Measurements from ENCODE around the gene CEP97. TPM values are rescaled to one million over a fixed set of nuclear protein-coding genes. Genes with fewer than 3 reads are reported as not detected.
"Not testable (repeated sequence)": the region's sequence is repeated elsewhere in the genome, so short reads cannot be mapped to it uniquely, and the experiment has no call there.

CEP97 gene
- total RNA-seq, 2 experiments from 2014 or later, result 23.3 to 26.2 TPM

DNA sequence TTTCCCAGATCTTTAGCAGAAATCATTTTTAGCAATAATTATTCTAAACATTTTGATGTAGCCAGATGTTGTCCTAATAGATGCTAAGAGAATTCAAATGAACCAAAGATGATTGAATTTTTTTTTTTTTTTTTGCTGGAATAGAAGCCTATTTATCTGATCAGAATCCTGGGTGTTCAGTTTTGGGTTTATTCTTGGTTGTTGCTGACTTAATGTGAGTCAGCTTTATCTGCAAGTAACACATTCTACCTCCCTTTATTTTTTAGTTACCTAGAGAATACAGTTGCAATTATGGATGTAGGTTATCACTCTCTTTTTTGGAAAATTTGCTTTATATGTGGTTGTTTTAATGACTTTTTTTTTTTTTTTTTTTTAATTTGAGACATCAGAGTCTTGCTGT, 6.4 kb downstream of the CEP97 start:
- ChIA-PET POLR2A (no interaction called here), CTCF (no interaction called here)
- no peaks in the 10 kb centered on the region for H3K9me3 Mint-ChIP-seq (ENCODE audit: insufficient read depth)
- H3K36me3 Mint-ChIP-seq (ENCODE audit: low read depth), result peaks cover 73% of the 10 kb centered on the region
- H3K4me1 Mint-ChIP-seq (ENCODE audit: low read depth), result peaks cover 17% of the 10 kb centered on the region
- ATAC-seq, result no peak
- no peak for DNase-seq
- H3K4me3 Mint-ChIP-seq, result no peak overlapping the region
- H3K27me3 Mint-ChIP-seq (ENCODE audit: low read depth), result no peaks in the 10 kb centered on the region
- H3K27ac Mint-ChIP-seq, result no peak overlapping the region

DNA sequence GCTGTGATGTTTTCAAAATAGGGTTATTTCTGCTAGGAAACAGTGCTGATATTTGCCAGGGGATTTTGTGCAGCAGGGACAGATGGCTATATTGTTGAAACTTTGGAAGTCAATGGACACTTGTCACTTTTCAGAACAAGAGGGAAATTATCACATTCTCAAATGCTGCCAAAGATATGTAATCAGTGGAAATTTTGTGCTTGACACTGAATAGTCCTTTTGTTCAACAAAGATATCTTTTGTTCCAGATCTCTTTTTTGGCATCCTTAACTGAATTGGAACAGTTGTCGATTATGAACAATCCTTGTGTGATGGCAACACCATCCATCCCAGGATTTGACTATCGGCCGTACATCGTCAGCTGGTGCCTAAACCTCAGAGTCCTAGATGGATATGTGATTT, 7.8 kb downstream of the CEP97 start:
- ATAC-seq (no peak), DNase-seq (no peak)
- CTCF ChIA-PET, result interaction anchor here (1.1 kb wide), 1 partner anchor 28 kb away, joined by 3 read pairs; no protein-coding TSS in a partner anchor
- Mint-ChIP-seq H3K9me3 (ENCODE audit: insufficient read depth) (no peaks in the 10 kb centered on the region), H3K27me3 (ENCODE audit: low read depth) (no peaks in the 10 kb centered on the region), H3K36me3 (ENCODE audit: low read depth) (peaks cover 81% of the 10 kb centered on the region), H3K4me3 (no peak overlapping the region), H3K4me1 (ENCODE audit: low read depth) (peaks cover 5% of the 10 kb centered on the region), H3K27ac (no peak overlapping the region)
- POLR2A ChIA-PET, result no interaction called here

DNA sequence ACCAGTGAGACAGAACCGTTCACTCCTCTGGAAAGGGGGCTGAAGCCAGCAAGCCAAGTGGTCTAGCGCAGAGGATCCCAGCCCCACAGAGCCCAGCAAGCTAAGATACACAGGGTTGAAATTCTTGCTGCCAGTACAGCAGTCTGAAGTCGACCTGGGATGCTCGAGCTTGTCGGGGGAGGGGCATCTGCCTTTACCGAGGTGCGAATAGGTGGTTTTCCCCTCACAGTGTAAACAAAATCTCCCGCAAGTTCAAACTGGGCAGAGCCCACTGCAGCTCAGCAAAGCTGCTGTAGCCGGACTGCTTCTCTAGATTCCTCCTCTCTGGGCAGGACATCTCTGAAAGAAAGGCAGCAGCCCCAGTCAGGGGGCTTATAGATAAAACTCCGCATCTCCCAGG, 11.4 kb downstream of the CEP97 start:
- peaks cover 84% of the 10 kb centered on the region for H3K36me3 Mint-ChIP-seq (ENCODE audit: low read depth)

DNA sequence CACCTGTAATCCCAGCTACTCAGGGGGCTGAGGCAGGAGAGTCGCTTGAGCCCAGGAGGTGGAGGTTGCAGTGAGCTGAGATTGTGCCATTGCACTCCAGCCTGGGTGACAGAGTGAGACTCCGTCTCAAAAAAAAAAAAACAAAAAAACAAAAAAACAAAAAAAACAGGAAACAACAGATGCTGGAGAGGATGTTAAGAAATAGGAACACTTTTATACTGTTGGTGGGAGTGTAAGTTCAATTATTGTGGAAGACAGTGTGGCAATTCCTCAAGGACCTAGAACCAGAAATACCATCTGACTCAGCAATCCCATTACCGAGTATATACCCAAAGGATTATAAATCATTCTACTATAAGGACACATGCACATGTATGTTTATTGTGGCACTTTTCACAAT, 17.5 kb downstream of the CEP97 start:
- DNase-seq; H3K27ac Mint-ChIP-seq; H3K4me3 Mint-ChIP-seq; H3K27me3 Mint-ChIP-seq (ENCODE audit: low read depth); H3K4me1 Mint-ChIP-seq (ENCODE audit: low read depth); POLR2A ChIA-PET; H3K9me3 Mint-ChIP-seq (ENCODE audit: insufficient read depth); ATAC-seq: not testable (repeated sequence)
- CTCF ChIA-PET, result interaction anchor here (1.2 kb wide), 1 partner anchor 61 kb away, joined by 3 read pairs; no protein-coding TSS in a partner anchor
- peaks cover 55% of the 10 kb centered on the region for H3K36me3 Mint-ChIP-seq (ENCODE audit: low read depth)

More for the DNA sequence above, 11.4 kb downstream of the CEP97 start:
- ATAC-seq (no peak), DNase-seq (no peak)
- Mint-ChIP-seq H3K27me3 (ENCODE audit: low read depth) (no peaks in the 10 kb centered on the region), H3K9me3 (ENCODE audit: insufficient read depth) (no peaks in the 10 kb centered on the region), H3K4me3 (no peak overlapping the region), H3K4me1 (ENCODE audit: low read depth) (no peaks in the 10 kb centered on the region), H3K27ac (no peak overlapping the region)
- POLR2A ChIA-PET, result interaction anchor here (0.6 kb wide), 2 partner anchors 48 to 74 kb away, joined by 3 read pairs; no protein-coding TSS in a partner anchor
- CTCF ChIA-PET, result no interaction called here

DNA sequence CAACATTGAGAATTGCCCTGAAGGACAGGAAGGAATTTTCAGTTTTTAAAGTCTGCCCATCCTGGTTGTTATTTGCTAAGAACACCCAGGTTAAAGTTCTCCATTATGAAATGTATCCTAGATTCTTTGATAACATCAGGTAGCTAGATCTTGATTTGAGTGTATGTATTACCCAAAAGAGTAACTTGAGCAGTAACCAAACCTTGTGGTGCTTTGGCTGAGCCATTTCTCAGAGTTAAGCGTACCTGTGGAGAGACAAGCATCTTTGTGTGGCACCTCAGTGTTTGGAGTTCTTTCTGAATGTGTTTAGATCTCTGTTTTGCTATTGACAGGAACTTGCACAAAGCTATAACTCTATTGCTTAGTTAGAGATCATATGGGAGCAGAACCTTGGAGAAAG, 20.4 kb downstream of the CEP97 start:
- no peaks in the 10 kb centered on the region for H3K4me1 Mint-ChIP-seq (ENCODE audit: low read depth)
- H3K36me3 Mint-ChIP-seq (ENCODE audit: low read depth), result peaks cover 39% of the 10 kb centered on the region
- ATAC-seq, result no peak
- H3K4me3 Mint-ChIP-seq, result no peak overlapping the region
- ChIA-PET CTCF (interaction anchor here (1.0 kb wide), 1 partner anchor 23 kb away, joined by 3 read pairs; no protein-coding TSS in a partner anchor), POLR2A (no interaction called here)
- peaks cover 4% of the 10 kb centered on the region for H3K9me3 Mint-ChIP-seq (ENCODE audit: insufficient read depth)
- DNase-seq, result no peak
- H3K27me3 Mint-ChIP-seq (ENCODE audit: low read depth), result no peaks in the 10 kb centered on the region
- no peak overlapping the region for H3K27ac Mint-ChIP-seq

DNA sequence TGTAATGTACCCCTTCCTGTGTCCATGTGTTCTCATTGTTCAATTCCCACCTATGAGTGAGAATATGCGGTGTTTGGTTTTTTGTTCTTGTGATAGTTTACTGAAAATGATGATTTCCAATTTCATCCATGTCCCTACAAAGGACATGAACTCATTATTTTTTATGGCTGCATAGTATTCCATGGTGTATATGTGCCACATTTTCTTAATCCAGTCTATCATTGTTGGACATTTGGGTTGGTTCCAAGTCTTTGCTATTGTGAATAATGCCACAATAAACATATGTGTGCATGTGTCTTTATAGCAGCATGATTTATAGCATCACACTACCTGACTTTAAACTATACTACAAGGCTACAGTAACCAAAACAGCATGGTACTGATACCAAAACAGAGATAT, 21.5 kb downstream of the CEP97 start:
- H3K36me3 Mint-ChIP-seq (ENCODE audit: low read depth), result peaks cover 38% of the 10 kb centered on the region
- H3K4me1 Mint-ChIP-seq (ENCODE audit: low read depth); H3K4me3 Mint-ChIP-seq; DNase-seq; H3K9me3 Mint-ChIP-seq (ENCODE audit: insufficient read depth); POLR2A ChIA-PET; H3K27ac Mint-ChIP-seq; H3K27me3 Mint-ChIP-seq (ENCODE audit: low read depth); CTCF ChIA-PET; ATAC-seq: not testable (repeated sequence)

DNA sequence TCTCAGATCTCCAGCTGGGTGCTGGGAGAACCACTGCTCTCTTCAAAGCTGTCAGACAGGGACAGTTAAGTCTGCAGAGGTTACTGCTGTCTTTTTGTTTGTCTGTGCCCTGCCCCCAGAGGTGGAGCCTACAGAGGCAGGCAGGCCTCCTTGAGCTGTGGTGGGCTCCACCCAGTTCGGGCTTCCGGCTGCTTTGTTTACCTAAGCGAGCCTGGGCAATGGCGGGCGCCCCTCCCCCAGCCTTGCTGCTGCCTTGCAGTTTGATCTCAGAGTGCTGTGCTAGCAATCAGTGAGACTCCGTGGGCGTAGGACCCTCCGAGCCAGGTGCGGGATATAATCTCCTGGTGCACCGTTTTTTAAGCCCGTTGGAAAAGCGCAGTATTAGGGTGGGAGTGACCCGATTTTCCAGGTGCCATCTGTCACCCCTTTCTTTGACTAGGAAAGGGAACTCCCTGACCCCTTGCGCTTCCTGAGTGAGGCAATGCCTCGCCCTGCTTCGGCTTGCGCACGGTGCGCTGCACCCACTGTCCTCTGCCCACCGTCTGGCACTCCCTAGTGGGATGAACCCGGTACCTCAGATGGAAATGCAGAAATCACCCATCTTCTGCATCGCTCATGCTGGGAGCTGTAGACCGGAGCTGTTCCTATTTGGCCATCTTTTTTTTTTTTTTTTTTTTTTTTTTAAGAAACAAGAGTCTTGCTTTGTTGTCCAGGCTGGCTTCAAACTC, 29.1 kb downstream of the CEP97 start:
- peaks cover 58% of the 10 kb centered on the region for H3K36me3 Mint-ChIP-seq (ENCODE audit: low read depth)
- ATAC-seq; DNase-seq; CTCF ChIA-PET; H3K4me3 Mint-ChIP-seq; H3K4me1 Mint-ChIP-seq (ENCODE audit: low read depth); H3K27me3 Mint-ChIP-seq (ENCODE audit: low read depth); H3K9me3 Mint-ChIP-seq (ENCODE audit: insufficient read depth); H3K27ac Mint-ChIP-seq; POLR2A ChIA-PET: not testable (repeated sequence)

DNA sequence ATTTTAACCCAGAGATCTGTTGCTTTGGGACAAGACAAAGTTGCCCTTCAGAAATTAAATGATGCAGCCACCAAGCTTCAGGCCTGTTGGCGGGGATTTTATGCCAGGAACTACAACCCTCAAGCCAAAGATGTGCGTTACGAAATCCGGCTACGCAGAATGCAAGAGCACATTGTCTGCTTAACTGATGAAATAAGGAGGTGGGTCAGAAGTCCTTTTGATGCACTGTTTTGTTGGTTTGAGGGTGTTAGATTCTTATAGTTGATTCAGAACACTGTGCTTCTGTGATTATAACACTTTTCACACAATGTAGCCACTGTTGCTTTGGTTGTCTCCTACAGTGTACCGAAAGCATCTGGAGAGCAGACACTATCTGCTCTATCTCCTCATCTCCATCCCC, 33.8 kb downstream of the CEP97 start:
- Mint-ChIP-seq H3K27me3 (ENCODE audit: low read depth) (no peaks in the 10 kb centered on the region), H3K4me1 (ENCODE audit: low read depth) (peaks cover 16% of the 10 kb centered on the region), H3K27ac (no peak overlapping the region), H3K9me3 (ENCODE audit: insufficient read depth) (no peaks in the 10 kb centered on the region), H3K36me3 (ENCODE audit: low read depth) (peaks cover 65% of the 10 kb centered on the region), H3K4me3 (no peak overlapping the region)
- CTCF ChIA-PET, result no interaction called here
- POLR2A ChIA-PET, result no interaction called here
- ATAC-seq, result no peak
- no peak for DNase-seq

DNA sequence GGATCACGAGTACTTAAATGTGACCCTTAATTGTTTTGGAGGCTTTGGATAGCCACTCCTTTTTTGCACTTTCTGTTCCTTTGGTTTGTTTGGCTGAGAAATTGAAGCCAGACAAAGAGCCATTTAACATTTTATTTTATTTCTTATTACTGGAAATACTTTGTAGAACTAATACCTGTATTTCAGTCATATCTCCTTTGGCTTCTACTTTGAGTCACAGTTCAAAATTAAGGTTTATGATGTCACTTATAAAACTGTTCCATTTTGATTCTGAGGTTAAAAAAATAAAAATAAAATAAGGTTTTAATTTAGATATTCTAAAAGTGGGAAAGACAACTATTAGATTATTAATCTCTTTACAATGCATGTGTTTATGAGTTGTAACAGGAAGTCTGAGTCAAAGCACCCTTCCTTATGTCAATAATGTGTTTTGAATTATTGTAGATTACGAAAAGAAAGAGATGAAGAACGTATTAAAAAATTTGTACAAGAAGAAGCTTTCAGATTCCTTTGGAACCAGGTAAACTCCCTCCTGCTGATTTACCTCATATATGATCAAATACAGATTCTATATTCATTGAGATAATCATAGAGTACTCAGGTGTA, 37.7 kb downstream of the CEP97 start:
- peaks cover 16% of the 10 kb centered on the region for H3K4me1 Mint-ChIP-seq (ENCODE audit: low read depth)
- no peak overlapping the region for H3K27ac Mint-ChIP-seq
- no peaks in the 10 kb centered on the region for H3K27me3 Mint-ChIP-seq (ENCODE audit: low read depth)
- no peak for ATAC-seq
- CTCF ChIA-PET, result no interaction called here
- H3K9me3 Mint-ChIP-seq (ENCODE audit: insufficient read depth), result no peaks in the 10 kb centered on the region
- no peak overlapping the region for H3K4me3 Mint-ChIP-seq
- H3K36me3 Mint-ChIP-seq (ENCODE audit: low read depth), result peaks cover 69% of the 10 kb centered on the region
- DNase-seq, result no peak
- POLR2A ChIA-PET, result no interaction called here

DNA sequence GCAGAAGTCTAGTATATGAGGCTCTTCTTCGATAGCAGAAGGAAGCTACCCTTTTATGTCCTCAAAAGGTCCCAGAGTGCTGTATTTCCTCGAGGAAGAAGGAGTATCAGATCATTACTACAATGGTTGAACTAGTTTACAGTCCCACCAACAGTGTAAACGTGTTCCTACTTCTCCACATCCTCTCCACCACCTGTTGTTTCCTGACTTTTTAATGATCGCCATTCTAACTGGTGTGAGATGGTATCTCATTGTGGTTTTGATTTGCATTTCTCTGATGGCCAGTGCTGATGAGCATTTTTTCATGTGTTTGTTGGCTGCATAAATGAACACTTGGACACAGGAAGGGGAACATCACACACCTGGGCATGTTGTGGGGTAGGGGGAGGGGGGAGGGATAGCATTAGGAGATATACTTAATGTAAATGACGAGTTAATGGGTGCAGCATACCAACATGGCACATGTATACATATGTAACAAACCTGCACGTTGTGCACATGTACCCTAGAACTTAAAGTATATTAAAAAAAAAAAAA, 53.4 kb downstream of the CEP97 start:
- not testable (repeated sequence) for H3K9me3 Mint-ChIP-seq (ENCODE audit: insufficient read depth); H3K36me3 Mint-ChIP-seq (ENCODE audit: low read depth); DNase-seq; ATAC-seq; H3K27me3 Mint-ChIP-seq (ENCODE audit: low read depth)
- peaks cover 39% of the 10 kb centered on the region for H3K4me1 Mint-ChIP-seq (ENCODE audit: low read depth)
- peak overlapping the region; percentile 29 for H3K27ac Mint-ChIP-seq
- ChIA-PET POLR2A (interaction anchor here (1.0 kb wide), 1 partner anchor 53 kb away, joined by 3 read pairs; the partner anchor contains the start of gene CEP97), CTCF (interaction anchor here (0.6 kb wide), 1 partner anchor 1274 kb away, joined by 3 read pairs; no protein-coding TSS in a partner anchor)
- peak overlapping the region; percentile 81 for H3K4me3 Mint-ChIP-seq

DNA sequence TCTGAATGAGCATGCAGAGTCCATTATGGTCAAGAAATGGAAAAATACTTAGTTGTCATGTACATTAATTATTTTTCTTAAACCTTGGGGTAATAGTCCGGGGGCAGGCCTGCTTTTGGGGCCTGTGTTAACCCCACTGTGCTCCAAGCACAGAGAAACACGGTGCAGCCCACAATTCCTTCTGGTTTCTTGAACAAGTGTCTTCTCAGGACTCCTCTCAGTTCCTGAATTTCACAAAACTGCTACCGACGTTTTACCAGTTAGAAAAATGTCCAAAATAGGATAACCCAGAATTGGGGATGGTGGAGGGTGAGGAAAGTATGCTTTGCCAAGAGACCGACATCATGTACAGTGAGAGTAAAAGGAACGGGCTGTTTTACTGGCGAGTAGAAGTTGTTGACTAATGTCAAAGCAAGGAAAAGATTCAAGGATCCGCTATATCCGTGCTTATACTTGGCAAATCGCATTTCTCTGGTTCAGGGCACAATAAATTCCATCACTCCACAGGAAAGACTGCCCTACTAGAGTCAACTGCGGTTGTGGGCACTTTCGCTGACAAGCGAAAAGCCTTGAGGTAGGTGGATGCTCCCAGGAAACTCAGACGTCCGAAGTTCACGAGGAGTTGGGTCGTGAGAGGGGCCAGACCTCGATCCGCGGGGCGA, 54.1 kb downstream of the CEP97 start:
- POLR2A ChIA-PET, result interaction anchor here (0.6 to 1.8 kb wide), 10 partner anchors 10 to 158 kb away, joined by 3 to 14 read pairs (median 3); partner anchors contain the start of genes CEP97, NFKBIZ and RPL24

More for the DNA sequence above, 54.1 kb downstream of the CEP97 start:
- no peaks in the 10 kb centered on the region for H3K9me3 Mint-ChIP-seq (ENCODE audit: insufficient read depth)
- H3K27ac Mint-ChIP-seq, result peak overlapping the region; percentile 97
- CTCF ChIA-PET, result interaction anchor here (1.0 to 1.7 kb wide), 2 partner anchors 24 to 451 kb away, joined by 3 to 8 read pairs; no protein-coding TSS in a partner anchor
- H3K36me3 Mint-ChIP-seq (ENCODE audit: low read depth), result peaks cover 8% of the 10 kb centered on the region
- DNase-seq (no peak), ATAC-seq (no peak)
- H3K4me3 Mint-ChIP-seq, result peak overlapping the region; percentile 81
- no peaks in the 10 kb centered on the region for H3K27me3 Mint-ChIP-seq (ENCODE audit: low read depth)
- H3K4me1 Mint-ChIP-seq (ENCODE audit: low read depth), result peaks cover 40% of the 10 kb centered on the region
